H9 (cell line): ENCODE data around the gene CTRB2. TPM values are rescaled to one million over a fixed set of nuclear protein-coding genes. Genes with fewer than 3 reads are reported as not detected.

Source experiments
- DNase-seq: peaks from one replicate; pipeline ENCODE4 v3.0.0-alpha.2; 2017
- H2AFZ ChIP-seq: one replicate; pipeline ENCODE4 v1.6.1; 2013; ENCODE audit warnings: mild to moderate bottlenecking, low read length, control low read depth, moderate library complexity
- H2AK5ac ChIP-seq: 2 replicates; pipeline ENCODE4 v1.6.1; 2013; ENCODE audit warnings: low read length, control low read depth, mixed read lengths; ENCODE audit not compliant: insufficient read length
- H2BK120ac ChIP-seq: one replicate; pipeline ENCODE4 v1.6.1; 2013; ENCODE audit warnings: low read depth, mild to moderate bottlenecking, low read length, control low read depth, inconsistent platforms; ENCODE audit not compliant: poor library complexity, severe bottlenecking
- H2BK12ac ChIP-seq: 2 replicates; pipeline ENCODE4 v1.6.1; 2013; ENCODE audit warnings: low read length, control low read depth, mixed read lengths, low read depth; ENCODE audit not compliant: insufficient read length
- H2BK15ac ChIP-seq: 2 replicates; pipeline ENCODE4 v1.6.1; 2013; ENCODE audit warnings: low read depth, low read length, control low read depth
- H2BK20ac ChIP-seq: one replicate; pipeline ENCODE4 v1.6.1; 2013; ENCODE audit warnings: low read depth, mild to moderate bottlenecking, low read length, control low read depth, inconsistent platforms; ENCODE audit not compliant: poor library complexity, severe bottlenecking
- H2BK5ac ChIP-seq: 2 replicates; pipeline ENCODE4 v1.6.1; 2013; ENCODE audit warnings: low read length, control low read depth, mixed read lengths; ENCODE audit not compliant: insufficient read length
- H3K14ac ChIP-seq: 2 replicates; pipeline ENCODE4 v1.6.1; 2013; ENCODE audit warnings: low read length, control low read depth; ENCODE audit not compliant: insufficient read depth
- H3K18ac ChIP-seq: 2 replicates; pipeline ENCODE4 v1.6.1; 2013; ENCODE audit warnings: low read depth, mild to moderate bottlenecking, mixed read lengths, low read length, control low read depth; ENCODE audit not compliant: insufficient read length
- H3K23ac ChIP-seq: 2 replicates; pipeline ENCODE4 v1.6.1; 2013; ENCODE audit warnings: low read length, control low read depth, mixed read lengths, low read depth; ENCODE audit not compliant: insufficient read length
- H3K23me2 ChIP-seq: 2 replicates; pipeline ENCODE4 v1.6.1; 2013; ENCODE audit warnings: low read depth, mild to moderate bottlenecking, mixed read lengths, low read length, control low read depth; ENCODE audit not compliant: insufficient read length, poor library complexity, severe bottlenecking
- H3K27ac ChIP-seq: 2 replicates; pipeline ENCODE4 v1.5.1; 2013; ENCODE audit warnings: low read length, control low read depth, mixed read lengths, low read depth; ENCODE audit not compliant: insufficient read length
- H3K27me3 ChIP-seq: 2 replicates; pipeline ENCODE4 v1.6.1; 2013; ENCODE audit warnings: low read length, control low read depth, inconsistent platforms; ENCODE audit not compliant: insufficient read depth
- H3K4ac ChIP-seq: 2 replicates; pipeline ENCODE4 v1.6.1; 2013; ENCODE audit warnings: low read depth, mild to moderate bottlenecking, control low read depth, inconsistent platforms, low read length, moderate library complexity
- H3K4me1 ChIP-seq: 2 replicates; pipeline ENCODE4 v1.6.1; 2013; ENCODE audit warnings: low read length, control low read depth, inconsistent platforms; ENCODE audit not compliant: insufficient read depth
- H3K4me2 ChIP-seq: 2 replicates; pipeline ENCODE4 v1.6.1; 2013; ENCODE audit warnings: low read length, control low read depth, mixed read lengths; ENCODE audit not compliant: insufficient read length, insufficient read depth
- H3K56ac ChIP-seq: 2 replicates; pipeline ENCODE4 v1.6.1; 2013; ENCODE audit warnings: low read depth, mild to moderate bottlenecking, mixed read lengths, low read length, control low read depth; ENCODE audit not compliant: insufficient read length
- H3K79me1 ChIP-seq: 2 replicates; pipeline ENCODE4 v1.6.1; 2013; ENCODE audit warnings: low read depth, mild to moderate bottlenecking, moderate library complexity, low read length, control low read depth, inconsistent platforms; ENCODE audit not compliant: insufficient read depth, poor library complexity, severe bottlenecking
- H3K79me2 ChIP-seq: 2 replicates; pipeline ENCODE4 v1.6.1; 2013; ENCODE audit warnings: low read length, control low read depth, inconsistent platforms; ENCODE audit not compliant: insufficient read depth
- H3K9ac ChIP-seq: 2 replicates; pipeline ENCODE4 v1.6.1; 2013; ENCODE audit warnings: low read length, control low read depth, mixed read lengths; ENCODE audit not compliant: insufficient read length; ENCODE audit errors: extremely low read depth
- H3K9me3 ChIP-seq: one replicate; pipeline ENCODE4 v1.6.1; 2013; ENCODE audit warnings: low read depth, low read length, inconsistent platforms; ENCODE audit not compliant: control insufficient read depth
- H3T11ph ChIP-seq: one replicate; pipeline ENCODE4 v1.6.1; 2013; ENCODE audit warnings: mild to moderate bottlenecking, low read length, control low read depth, inconsistent platforms
- H4K20me1 ChIP-seq: one replicate; pipeline ENCODE4 v1.6.1; 2013; ENCODE audit not compliant: control insufficient read depth, insufficient read length, insufficient read depth
- H4K5ac ChIP-seq: 2 replicates; pipeline ENCODE4 v1.6.1; 2013; ENCODE audit warnings: low read depth, mild to moderate bottlenecking, mixed read lengths, low read length, control low read depth; ENCODE audit not compliant: insufficient read length
- H4K8ac ChIP-seq: replicated peaks from 2 replicates; pipeline ENCODE4 v1.6.1; 2013; ENCODE audit warnings: low read length, control low read depth, mixed read lengths, low read depth; ENCODE audit not compliant: insufficient read length
- H4K91ac ChIP-seq: 2 replicates; pipeline ENCODE4 v1.6.1; 2013; ENCODE audit warnings: low read depth, mild to moderate bottlenecking, moderate library complexity, mixed read lengths, low read length, control low read depth; ENCODE audit not compliant: insufficient read length
- H3K27ac Mint-ChIP-seq, 3 experiments: 2 replicates in 2 of 3; 3 replicates in 1 of 3; pipeline ENCODE4 v1.8.0; 2020 to 2021; ENCODE audit warnings: mixed read lengths in 3 of 3, mild to moderate bottlenecking in 1 of 3, moderate library complexity in 1 of 3
- H3K27me3 Mint-ChIP-seq: 2 replicates; pipeline ENCODE4 v1.8.0; 2021; ENCODE audit warnings: low read depth, mild to moderate bottlenecking, moderate library complexity, mixed read lengths
- H3K36me3 Mint-ChIP-seq, 3 experiments: 2 replicates in 2 of 3; 3 replicates in 1 of 3; pipeline ENCODE4 v1.8.0; 2020 to 2021; ENCODE audit warnings: low read depth in 3 of 3, mixed read lengths in 3 of 3; ENCODE audit not compliant: insufficient read depth in 1 of 3
- H3K4me1 Mint-ChIP-seq, 2 experiments: 2 replicates each; pipeline ENCODE4 v1.8.0; 2020; ENCODE audit warnings: mixed read lengths in 2 of 2
- H3K4me3 Mint-ChIP-seq, 2 experiments: 2 replicates in 1 of 2; 3 replicates in 1 of 2; pipeline ENCODE4 v1.8.0; 2020 to 2021; ENCODE audit warnings: mild to moderate bottlenecking in 2 of 2, mixed read lengths in 2 of 2, moderate library complexity in 1 of 2
- H3K9me3 Mint-ChIP-seq, 2 experiments: 2 replicates in 1 of 2; 3 replicates in 1 of 2; pipeline ENCODE4 v1.8.0; 2020; ENCODE audit warnings: mild to moderate bottlenecking in 2 of 2, mixed read lengths in 2 of 2, moderate library complexity in 1 of 2
- WGBS: extraction: QIAGEN DNeasy Blood & Tissue Kit; methylation state at CpG from one replicate; pipeline ENCODE4 v1.1.7; 2013; ENCODE audit warnings: missing lambda C conversion rate, low lambda C conversion rate, mixed read lengths; ENCODE audit not compliant: insufficient read length; ENCODE audit errors: extremely low coverage; 5-methylcytosine and 5-hydroxymethylcytosine counted together
- total RNA-seq: library from RNA; stranded (reverse); gene quantifications from 2 replicates; pipeline ENCODE4 v1.2.1, GENCODE V29; 2021
- TF ChIP-seq, protein P1 (sequence below): fragments of 200-600 bp; sonication (generic); conservative IDR thresholded peaks from 3 replicates; pipeline ENCODE4 v1.8.0; 2021; ENCODE audit warnings: antibody characterized with exemption, mild to moderate bottlenecking

The CTRB2 gene
- total RNA-seq, 1 experiment from 2014 or later, result not detected

DNA sequence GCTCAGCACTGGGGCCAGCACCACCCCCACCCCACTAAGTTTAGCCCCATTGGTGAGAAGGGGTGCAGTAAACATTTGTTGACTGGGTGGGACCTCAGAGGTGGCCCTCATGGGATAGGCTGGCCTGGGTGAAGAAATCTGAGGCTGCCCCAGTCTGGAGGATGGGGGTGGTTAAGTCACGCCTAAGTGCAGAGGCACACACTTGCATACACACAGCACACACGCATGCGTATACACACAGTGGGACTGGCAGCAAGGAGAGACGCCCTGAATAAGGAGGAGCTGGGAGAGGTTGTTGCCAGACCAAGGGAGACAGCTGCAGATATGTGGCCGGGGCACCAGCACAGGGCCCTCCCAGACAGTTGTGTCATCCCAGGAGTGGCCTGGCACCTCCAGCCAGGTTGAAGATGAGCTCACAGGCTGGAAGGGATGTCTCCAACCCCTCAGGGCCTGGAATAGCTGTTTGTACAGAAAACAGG, 47.4 kb upstream of the CTRB2 start:
- peak overlapping the region in 1 of 2 experiments; percentile 53; a peak in 1 of 5 replicates for H3K4me3 Mint-ChIP-seq
- H3K4me1 ChIP-seq, result peaks cover 26% of the 10 kb centered on the region; the same call in 1 of the 2 replicates
- no peak overlapping the region for H2BK12ac ChIP-seq
- H3K9ac ChIP-seq, result peak overlapping the region; percentile 12
- peak overlapping the region; percentile 31 for H4K91ac ChIP-seq
- H2BK20ac ChIP-seq, result no peak overlapping the region
- peak overlapping the region; percentile 22 for H3K4ac ChIP-seq
- no CpG with 5 or more reads among the region's 5 CpGs for WGBS
- H3K23ac ChIP-seq, result no peak overlapping the region
- peak overlapping the region; percentile 70 for H2BK5ac ChIP-seq
- H3K36me3 Mint-ChIP-seq, result peaks cover 0 to 5% (median 0%) of the 10 kb centered on the region in 3 experiments; a peak in 2 of 7 replicates
- no peak overlapping the region for H2BK120ac ChIP-seq
- peaks cover 25% of the 10 kb centered on the region; the same call in 1 of the 2 replicates for H3K79me2 ChIP-seq
- no peak overlapping the region for H4K8ac ChIP-seq
- H4K20me1 ChIP-seq, result no peaks in the 10 kb centered on the region
- no peaks in the 10 kb centered on the region for H3K27me3 Mint-ChIP-seq
- H3K9me3 Mint-ChIP-seq, result no peaks in the 10 kb centered on the region
- H3K27me3 ChIP-seq, result no peaks in the 10 kb centered on the region
- H3K18ac ChIP-seq, result peak overlapping the region; percentile 28
- peaks cover 8% of the 10 kb centered on the region for H3K79me1 ChIP-seq
- peaks cover 62 to 72% of the 10 kb centered on the region in 2 experiments for H3K4me1 Mint-ChIP-seq
- no peaks in the 10 kb centered on the region for H3K9me3 ChIP-seq
- peak; percentile 78 for DNase-seq
- peak overlapping the region; percentile 63 for H4K5ac ChIP-seq
- H3K4me2 ChIP-seq, result peak overlapping the region; percentile 71
- H2BK15ac ChIP-seq, result no peak overlapping the region
- H3K14ac ChIP-seq, result peak overlapping the region; percentile 44
- H2AFZ ChIP-seq, result no peak overlapping the region
- peak overlapping the region; percentile 82 for H3K27ac ChIP-seq
- peaks cover 15% of the 10 kb centered on the region for H3K23me2 ChIP-seq
- peak overlapping the region; percentile 88 to 99 (median 94) for H3K27ac Mint-ChIP-seq
- no peak overlapping the region for H3K56ac ChIP-seq
- TF ChIP-seq, protein P1, sequence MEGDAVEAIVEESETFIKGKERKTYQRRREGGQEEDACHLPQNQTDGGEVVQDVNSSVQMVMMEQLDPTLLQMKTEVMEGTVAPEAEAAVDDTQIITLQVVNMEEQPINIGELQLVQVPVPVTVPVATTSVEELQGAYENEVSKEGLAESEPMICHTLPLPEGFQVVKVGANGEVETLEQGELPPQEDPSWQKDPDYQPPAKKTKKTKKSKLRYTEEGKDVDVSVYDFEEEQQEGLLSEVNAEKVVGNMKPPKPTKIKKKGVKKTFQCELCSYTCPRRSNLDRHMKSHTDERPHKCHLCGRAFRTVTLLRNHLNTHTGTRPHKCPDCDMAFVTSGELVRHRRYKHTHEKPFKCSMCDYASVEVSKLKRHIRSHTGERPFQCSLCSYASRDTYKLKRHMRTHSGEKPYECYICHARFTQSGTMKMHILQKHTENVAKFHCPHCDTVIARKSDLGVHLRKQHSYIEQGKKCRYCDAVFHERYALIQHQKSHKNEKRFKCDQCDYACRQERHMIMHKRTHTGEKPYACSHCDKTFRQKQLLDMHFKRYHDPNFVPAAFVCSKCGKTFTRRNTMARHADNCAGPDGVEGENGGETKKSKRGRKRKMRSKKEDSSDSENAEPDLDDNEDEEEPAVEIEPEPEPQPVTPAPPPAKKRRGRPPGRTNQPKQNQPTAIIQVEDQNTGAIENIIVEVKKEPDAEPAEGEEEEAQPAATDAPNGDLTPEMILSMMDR, result no peak
- H2AK5ac ChIP-seq, result no peak overlapping the region
- H3T11ph ChIP-seq, result no peak overlapping the region
